Measurements from ENCODE around the gene LRMDA. TPM values are rescaled to one million over a fixed set of nuclear protein-coding genes. Genes with fewer than 3 reads are reported as not detected.

Gene LRMDA
- total and polyA plus RNA-seq, 2 of the 13 experiments (the other 11 are each of a cell fraction or from before 2014, with no cell fraction given) = 13.4 to 22.0 TPM

DNA sequence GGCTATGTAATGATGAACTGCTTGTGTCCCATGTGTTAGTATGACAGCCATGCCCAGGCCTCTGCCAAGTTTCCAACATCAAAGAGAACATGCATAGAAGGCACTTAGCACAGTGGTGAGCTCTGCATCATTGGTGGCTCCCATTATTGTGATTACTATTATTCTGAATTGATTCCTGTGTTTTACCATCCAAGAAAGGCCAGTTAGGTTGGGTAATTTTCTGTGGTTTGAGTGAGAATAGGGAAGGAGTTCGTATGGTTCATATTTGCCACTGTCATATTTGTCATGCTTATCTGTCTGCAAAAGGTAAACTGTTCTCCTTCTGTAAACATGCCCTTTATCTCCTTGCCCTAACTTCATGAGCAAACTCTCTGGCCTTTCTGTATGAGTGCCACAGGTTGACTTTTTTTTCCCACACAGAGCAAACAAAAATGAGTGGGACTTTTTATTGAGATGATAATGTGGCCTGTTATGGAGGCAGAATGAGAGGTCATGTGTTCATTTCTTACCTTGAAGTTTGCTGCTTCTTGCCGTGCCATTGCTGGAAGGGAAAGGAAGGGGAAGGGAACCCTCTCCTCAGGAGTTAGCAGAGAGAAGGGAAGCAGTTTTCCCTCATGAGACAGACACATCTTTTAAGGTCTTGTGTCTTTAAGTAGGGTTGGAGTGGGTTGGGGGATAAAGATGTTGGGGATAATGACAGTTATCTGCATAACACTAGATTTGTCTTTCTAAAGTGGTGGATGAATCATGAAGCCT, 301.9 kb downstream of the LRMDA start (continued):
- TF ChIP-seq, protein P1, sequence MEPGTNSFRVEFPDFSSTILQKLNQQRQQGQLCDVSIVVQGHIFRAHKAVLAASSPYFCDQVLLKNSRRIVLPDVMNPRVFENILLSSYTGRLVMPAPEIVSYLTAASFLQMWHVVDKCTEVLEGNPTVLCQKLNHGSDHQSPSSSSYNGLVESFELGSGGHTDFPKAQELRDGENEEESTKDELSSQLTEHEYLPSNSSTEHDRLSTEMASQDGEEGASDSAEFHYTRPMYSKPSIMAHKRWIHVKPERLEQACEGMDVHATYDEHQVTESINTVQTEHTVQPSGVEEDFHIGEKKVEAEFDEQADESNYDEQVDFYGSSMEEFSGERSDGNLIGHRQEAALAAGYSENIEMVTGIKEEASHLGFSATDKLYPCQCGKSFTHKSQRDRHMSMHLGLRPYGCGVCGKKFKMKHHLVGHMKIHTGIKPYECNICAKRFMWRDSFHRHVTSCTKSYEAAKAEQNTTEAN (CRISPR knock-in tag; conservative IDR thresholded peaks at IDR 0.05) = 0 out of 2 replicates have a peak, but pooled peaks have one; percentile 46
- TF ChIP-seq ATF1 (CRISPR knock-in tag; IDR thresholded peaks at IDR 0.05) = peak; percentile 60; the same call in 1 of the 2 replicates
- TF ChIP-seq, protein P2, sequence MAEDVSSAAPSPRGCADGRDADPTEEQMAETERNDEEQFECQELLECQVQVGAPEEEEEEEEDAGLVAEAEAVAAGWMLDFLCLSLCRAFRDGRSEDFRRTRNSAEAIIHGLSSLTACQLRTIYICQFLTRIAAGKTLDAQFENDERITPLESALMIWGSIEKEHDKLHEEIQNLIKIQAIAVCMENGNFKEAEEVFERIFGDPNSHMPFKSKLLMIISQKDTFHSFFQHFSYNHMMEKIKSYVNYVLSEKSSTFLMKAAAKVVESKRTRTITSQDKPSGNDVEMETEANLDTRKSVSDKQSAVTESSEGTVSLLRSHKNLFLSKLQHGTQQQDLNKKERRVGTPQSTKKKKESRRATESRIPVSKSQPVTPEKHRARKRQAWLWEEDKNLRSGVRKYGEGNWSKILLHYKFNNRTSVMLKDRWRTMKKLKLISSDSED (CRISPR knock-in tag; IDR thresholded peaks at IDR 0.05) = no peak
- TF ChIP-seq MTA1 (CRISPR knock-in tag; IDR thresholded peaks at IDR 0.05; ENCODE audit: borderline replicate concordance) = peak; percentile 34; the same call in 1 of the 2 replicates
- TF ChIP-seq, protein P3, sequence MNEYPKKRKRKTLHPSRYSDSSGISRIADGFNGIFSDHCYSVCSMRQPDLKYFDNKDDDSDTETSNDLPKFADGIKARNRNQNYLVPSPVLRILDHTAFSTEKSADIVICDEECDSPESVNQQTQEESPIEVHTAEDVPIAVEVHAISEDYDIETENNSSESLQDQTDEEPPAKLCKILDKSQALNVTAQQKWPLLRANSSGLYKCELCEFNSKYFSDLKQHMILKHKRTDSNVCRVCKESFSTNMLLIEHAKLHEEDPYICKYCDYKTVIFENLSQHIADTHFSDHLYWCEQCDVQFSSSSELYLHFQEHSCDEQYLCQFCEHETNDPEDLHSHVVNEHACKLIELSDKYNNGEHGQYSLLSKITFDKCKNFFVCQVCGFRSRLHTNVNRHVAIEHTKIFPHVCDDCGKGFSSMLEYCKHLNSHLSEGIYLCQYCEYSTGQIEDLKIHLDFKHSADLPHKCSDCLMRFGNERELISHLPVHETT (CRISPR knock-in tag; conservative IDR thresholded peaks at IDR 0.05) = no peak
- no peak for TF ChIP-seq ZNF563 (CRISPR knock-in tag; IDR thresholded peaks at IDR 0.05)
- TF ChIP-seq, protein P4, sequence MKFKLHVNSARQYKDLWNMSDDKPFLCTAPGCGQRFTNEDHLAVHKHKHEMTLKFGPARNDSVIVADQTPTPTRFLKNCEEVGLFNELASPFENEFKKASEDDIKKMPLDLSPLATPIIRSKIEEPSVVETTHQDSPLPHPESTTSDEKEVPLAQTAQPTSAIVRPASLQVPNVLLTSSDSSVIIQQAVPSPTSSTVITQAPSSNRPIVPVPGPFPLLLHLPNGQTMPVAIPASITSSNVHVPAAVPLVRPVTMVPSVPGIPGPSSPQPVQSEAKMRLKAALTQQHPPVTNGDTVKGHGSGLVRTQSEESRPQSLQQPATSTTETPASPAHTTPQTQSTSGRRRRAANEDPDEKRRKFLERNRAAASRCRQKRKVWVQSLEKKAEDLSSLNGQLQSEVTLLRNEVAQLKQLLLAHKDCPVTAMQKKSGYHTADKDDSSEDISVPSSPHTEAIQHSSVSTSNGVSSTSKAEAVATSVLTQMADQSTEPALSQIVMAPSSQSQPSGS (CRISPR knock-in tag; IDR thresholded peaks at IDR 0.05) = peak; percentile 65; the same call in 1 of the 2 replicates
- TF ChIP-seq SATB2 (CRISPR knock-in tag; IDR thresholded peaks at IDR 0.05) = no peak
- TF ChIP-seq, protein P5, sequence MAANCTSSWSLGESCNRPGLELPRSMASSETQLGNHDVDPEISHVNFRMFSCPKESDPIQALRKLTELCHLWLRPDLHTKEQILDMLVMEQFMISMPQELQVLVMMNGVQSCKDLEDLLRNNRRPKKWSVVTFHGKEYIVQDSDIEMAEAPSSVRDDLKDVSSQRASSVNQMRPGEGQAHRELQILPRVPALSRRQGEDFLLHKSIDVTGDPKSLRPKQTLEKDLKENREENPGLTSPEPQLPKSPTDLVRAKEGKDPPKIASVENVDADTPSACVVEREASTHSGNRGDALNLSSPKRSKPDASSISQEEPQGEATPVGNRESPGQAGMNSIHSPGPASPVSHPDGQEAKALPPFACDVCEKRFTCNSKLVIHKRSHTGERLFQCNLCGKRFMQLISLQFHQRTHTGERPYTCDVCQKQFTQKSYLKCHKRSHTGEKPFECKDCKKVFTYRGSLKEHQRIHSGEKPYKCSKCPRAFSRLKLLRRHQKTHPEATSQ (CRISPR knock-in tag; IDR thresholded peaks at IDR 0.05; ENCODE audit: borderline replicate concordance) = no peak
- TF ChIP-seq TBP (CRISPR knock-in tag; IDR thresholded peaks at IDR 0.05) = no peak
- TF ChIP-seq NR1H2 (CRISPR knock-in tag; IDR thresholded peaks at IDR 0.05; ENCODE audit: borderline replicate concordance, low read depth) = no peak
- peak; percentile 96 for TF ChIP-seq FOXA1 (IDR thresholded peaks at IDR 0.05)
- TF ChIP-seq FOXA1 (CRISPR knock-in tag; IDR thresholded peaks at IDR 0.05) = peak; percentile 99
- TF ChIP-seq, protein P6, sequence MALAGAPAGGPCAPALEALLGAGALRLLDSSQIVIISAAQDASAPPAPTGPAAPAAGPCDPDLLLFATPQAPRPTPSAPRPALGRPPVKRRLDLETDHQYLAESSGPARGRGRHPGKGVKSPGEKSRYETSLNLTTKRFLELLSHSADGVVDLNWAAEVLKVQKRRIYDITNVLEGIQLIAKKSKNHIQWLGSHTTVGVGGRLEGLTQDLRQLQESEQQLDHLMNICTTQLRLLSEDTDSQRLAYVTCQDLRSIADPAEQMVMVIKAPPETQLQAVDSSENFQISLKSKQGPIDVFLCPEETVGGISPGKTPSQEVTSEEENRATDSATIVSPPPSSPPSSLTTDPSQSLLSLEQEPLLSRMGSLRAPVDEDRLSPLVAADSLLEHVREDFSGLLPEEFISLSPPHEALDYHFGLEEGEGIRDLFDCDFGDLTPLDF (CRISPR knock-in tag; IDR thresholded peaks at IDR 0.05) = no peak
- no peak for TF ChIP-seq SRY (CRISPR knock-in tag; IDR thresholded peaks at IDR 0.05)
- TF ChIP-seq GFI1 (CRISPR knock-in tag; IDR thresholded peaks at IDR 0.05; ENCODE audit: borderline replicate concordance) = peak; percentile 80
- no peak for TF ChIP-seq ZNF282 (IDR thresholded peaks at IDR 0.05; ENCODE audit: partially characterized antibody)
- no peak for TF ChIP-seq KLF13 (CRISPR knock-in tag; IDR thresholded peaks at IDR 0.05)
- peak; percentile 94 for TF ChIP-seq PHF21A (CRISPR knock-in tag; IDR thresholded peaks at IDR 0.05)
- TF ChIP-seq ZSCAN21 (CRISPR knock-in tag; IDR thresholded peaks at IDR 0.05; ENCODE audit: borderline replicate concordance) = no peak
- no peak for TF ChIP-seq ZNF678 (CRISPR knock-in tag; IDR thresholded peaks at IDR 0.05)
- TF ChIP-seq FOXM1 (CRISPR knock-in tag; IDR thresholded peaks at IDR 0.05) = no peak
- TF ChIP-seq NBN (conservative IDR thresholded peaks at IDR 0.05) = no peak
- no peak for TF ChIP-seq PLRG1 (conservative IDR thresholded peaks at IDR 0.05)

Measured in HepG2 (cell line).